Measurements from ENCODE around the gene AP4B1.
"Not testable (repeated sequence)": the region's sequence is repeated elsewhere in the genome, so short reads cannot be mapped to it uniquely, and the experiment has no call there.

The AP4B1 gene

DNA sequence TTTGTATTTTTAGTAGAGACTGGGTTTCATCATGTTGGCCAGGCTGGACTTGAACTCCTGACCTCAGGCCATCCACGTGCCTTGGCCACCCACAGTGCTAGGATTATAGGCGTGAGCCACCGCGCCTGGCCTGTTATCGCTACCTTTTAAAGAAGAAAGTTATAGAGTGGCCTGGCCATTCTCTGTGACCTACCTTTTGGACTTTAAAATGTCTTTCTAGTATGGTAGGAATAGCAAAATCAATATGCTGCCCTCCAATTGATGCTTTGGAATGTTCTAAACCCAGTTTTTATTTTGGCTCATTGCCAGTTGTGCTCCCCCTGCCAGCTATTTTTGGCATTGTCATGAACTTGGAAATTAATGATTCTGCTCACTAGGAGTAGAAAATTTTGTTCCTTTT is 44.4 kb upstream of the AP4B1 start:
- H3K9me2 ChIP-seq (replicated peaks; ENCODE audit: insufficient read depth, low read length), result no peaks in the 10 kb centered on the region
- no peaks in the 10 kb centered on the region for H4K20me1 ChIP-seq (ENCODE audit: low read depth, low read length)
- no peak overlapping the region for H3K4me3 ChIP-seq (ENCODE audit: insufficient read depth, low read length, poor library complexity, severe bottlenecking)
- H2AFZ ChIP-seq (ENCODE audit: low read depth, low read length, severe bottlenecking), result no peak overlapping the region
- TF ChIP-seq, protein P1, sequence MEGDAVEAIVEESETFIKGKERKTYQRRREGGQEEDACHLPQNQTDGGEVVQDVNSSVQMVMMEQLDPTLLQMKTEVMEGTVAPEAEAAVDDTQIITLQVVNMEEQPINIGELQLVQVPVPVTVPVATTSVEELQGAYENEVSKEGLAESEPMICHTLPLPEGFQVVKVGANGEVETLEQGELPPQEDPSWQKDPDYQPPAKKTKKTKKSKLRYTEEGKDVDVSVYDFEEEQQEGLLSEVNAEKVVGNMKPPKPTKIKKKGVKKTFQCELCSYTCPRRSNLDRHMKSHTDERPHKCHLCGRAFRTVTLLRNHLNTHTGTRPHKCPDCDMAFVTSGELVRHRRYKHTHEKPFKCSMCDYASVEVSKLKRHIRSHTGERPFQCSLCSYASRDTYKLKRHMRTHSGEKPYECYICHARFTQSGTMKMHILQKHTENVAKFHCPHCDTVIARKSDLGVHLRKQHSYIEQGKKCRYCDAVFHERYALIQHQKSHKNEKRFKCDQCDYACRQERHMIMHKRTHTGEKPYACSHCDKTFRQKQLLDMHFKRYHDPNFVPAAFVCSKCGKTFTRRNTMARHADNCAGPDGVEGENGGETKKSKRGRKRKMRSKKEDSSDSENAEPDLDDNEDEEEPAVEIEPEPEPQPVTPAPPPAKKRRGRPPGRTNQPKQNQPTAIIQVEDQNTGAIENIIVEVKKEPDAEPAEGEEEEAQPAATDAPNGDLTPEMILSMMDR (IDR thresholded peaks at IDR 0.05; ENCODE audit: insufficient read depth, low read length, poor library complexity, severe bottlenecking), result no peak
- TF ChIP-seq EZH2phosphoT487 (conservative IDR thresholded peaks at IDR 0.05; ENCODE audit: low read length), result no peak
- H3K79me2 ChIP-seq (ENCODE audit: insufficient read depth, low read length), result peaks cover 82% of the 10 kb centered on the region
- H3K27me3 ChIP-seq (ENCODE audit: low read length), result no peaks in the 10 kb centered on the region
- no peak overlapping the region for H3K9ac ChIP-seq (ENCODE audit: low read length)
- peaks cover 14% of the 10 kb centered on the region; the same call in 1 of the 2 replicates for H3F3A ChIP-seq (ENCODE audit: insufficient read depth)
- H3K4me2 ChIP-seq (ENCODE audit: low read depth, low read length, poor library complexity, severe bottlenecking), result no peak overlapping the region
- no peaks in the 10 kb centered on the region for H3K9me3 ChIP-seq (ENCODE audit: insufficient read depth, low read length)
- peaks cover 8% of the 10 kb centered on the region for H3K36me3 ChIP-seq (ENCODE audit: low read length)
- no peak overlapping the region for H3K27ac ChIP-seq (ENCODE audit: low read depth, low read length)

DNA sequence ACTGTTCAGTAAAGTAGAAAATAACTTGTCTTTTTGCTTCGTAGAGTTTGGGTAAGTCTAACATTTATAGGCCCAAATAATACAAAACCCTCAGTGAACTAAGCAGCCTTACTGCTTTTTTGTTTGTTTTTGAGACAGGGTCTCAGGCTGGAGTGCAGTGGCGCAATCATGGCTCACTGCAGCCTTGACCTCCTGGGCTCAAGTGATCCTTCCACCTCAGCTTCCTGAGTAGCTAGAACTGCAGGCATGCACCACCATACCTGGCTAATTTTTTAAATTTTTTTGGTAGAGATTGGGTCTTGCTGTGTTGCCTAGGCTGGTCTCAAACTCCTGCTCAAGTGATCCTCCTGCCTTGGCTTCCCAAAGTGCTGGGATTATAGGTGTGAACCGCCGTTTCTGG is 43.6 kb upstream of the AP4B1 start:
- H4K20me1 ChIP-seq (ENCODE audit: low read depth, low read length), result not testable (repeated sequence)

DNA sequence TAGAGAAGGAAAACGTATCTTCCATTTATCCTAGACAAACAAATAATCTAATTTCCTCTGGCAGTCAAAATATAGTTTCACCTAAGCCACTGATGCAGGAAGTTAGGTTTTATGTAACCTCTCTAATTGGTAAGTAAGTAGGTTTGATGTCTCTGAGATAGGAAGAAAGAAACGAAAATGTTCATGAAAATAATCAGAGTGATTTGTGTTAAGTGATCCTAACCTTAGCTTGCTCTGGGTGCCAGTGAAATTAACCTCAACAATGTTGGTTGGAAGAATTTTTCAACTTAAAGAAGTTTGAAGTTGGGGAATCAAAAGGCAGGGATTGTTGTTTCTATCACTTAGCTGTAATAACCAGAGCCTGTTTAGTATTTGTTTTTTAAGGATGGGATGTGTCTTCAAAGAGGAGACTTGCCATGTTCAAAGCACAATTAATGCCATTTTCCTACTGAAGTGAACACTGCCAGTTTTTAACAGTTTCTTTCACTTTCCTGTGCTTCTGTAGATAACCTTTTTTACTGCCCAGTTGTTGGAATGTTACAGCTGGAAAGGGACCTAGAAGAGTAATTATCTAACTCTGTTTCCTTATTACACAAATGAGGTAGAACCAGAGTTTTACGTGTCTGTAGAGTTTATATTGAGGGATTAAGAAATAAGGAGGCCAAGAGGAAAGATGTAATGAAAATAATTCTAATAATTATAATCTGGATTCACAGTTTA is 42.9 kb upstream of the AP4B1 start:
- no peaks in the 10 kb centered on the region for H3K9me2 ChIP-seq (replicated peaks; ENCODE audit: insufficient read depth, low read length)
- H3K4me2 ChIP-seq (ENCODE audit: low read depth, low read length, poor library complexity, severe bottlenecking), result peak overlapping the region; percentile 31
- no peak overlapping the region for H3K4me3 ChIP-seq (ENCODE audit: insufficient read depth, low read length, poor library complexity, severe bottlenecking)
- peak overlapping the region; percentile 3; the same call in 1 of the 2 replicates for H3K27ac ChIP-seq (ENCODE audit: low read depth, low read length)
- H3K79me2 ChIP-seq (ENCODE audit: insufficient read depth, low read length), result peaks cover 91% of the 10 kb centered on the region
- H3K36me3 ChIP-seq (ENCODE audit: low read length), result peaks cover 19% of the 10 kb centered on the region
- TF ChIP-seq, protein P1 (IDR thresholded peaks at IDR 0.05; ENCODE audit: insufficient read depth, low read length, poor library complexity, severe bottlenecking), result no peak
- no peaks in the 10 kb centered on the region for H3K9me3 ChIP-seq (ENCODE audit: insufficient read depth, low read length)
- H4K20me1 ChIP-seq (ENCODE audit: low read depth, low read length), result no peaks in the 10 kb centered on the region; the same call in 1 of the 2 replicates
- H3F3A ChIP-seq (ENCODE audit: insufficient read depth), result peaks cover 14% of the 10 kb centered on the region; the same call in 1 of the 2 replicates
- no peak overlapping the region for H2AFZ ChIP-seq (ENCODE audit: low read depth, low read length, severe bottlenecking)
- H3K9ac ChIP-seq (ENCODE audit: low read length), result no peak overlapping the region
- no peaks in the 10 kb centered on the region for H3K27me3 ChIP-seq (ENCODE audit: low read length)

More for the DNA sequence above, 43.6 kb upstream of the AP4B1 start:
- not testable (repeated sequence) for H3K4me3 ChIP-seq (ENCODE audit: insufficient read depth, low read length, poor library complexity, severe bottlenecking); H3K4me2 ChIP-seq (ENCODE audit: low read depth, low read length, poor library complexity, severe bottlenecking); H3K9me2 ChIP-seq (replicated peaks; ENCODE audit: insufficient read depth, low read length); H3K27ac ChIP-seq (ENCODE audit: low read depth, low read length); H3K27me3 ChIP-seq (ENCODE audit: low read length); H3K9ac ChIP-seq (ENCODE audit: low read length); H3K9me3 ChIP-seq (ENCODE audit: insufficient read depth, low read length); H2AFZ ChIP-seq (ENCODE audit: low read depth, low read length, severe bottlenecking)
- Histone ChIP-seq H3K79me2 (ENCODE audit: insufficient read depth, low read length) (peaks cover 90% of the 10 kb centered on the region), H3K36me3 (ENCODE audit: low read length) (peaks cover 13% of the 10 kb centered on the region), H3F3A (ENCODE audit: insufficient read depth) (peaks cover 14% of the 10 kb centered on the region; the same call in 1 of the 2 replicates)

DNA sequence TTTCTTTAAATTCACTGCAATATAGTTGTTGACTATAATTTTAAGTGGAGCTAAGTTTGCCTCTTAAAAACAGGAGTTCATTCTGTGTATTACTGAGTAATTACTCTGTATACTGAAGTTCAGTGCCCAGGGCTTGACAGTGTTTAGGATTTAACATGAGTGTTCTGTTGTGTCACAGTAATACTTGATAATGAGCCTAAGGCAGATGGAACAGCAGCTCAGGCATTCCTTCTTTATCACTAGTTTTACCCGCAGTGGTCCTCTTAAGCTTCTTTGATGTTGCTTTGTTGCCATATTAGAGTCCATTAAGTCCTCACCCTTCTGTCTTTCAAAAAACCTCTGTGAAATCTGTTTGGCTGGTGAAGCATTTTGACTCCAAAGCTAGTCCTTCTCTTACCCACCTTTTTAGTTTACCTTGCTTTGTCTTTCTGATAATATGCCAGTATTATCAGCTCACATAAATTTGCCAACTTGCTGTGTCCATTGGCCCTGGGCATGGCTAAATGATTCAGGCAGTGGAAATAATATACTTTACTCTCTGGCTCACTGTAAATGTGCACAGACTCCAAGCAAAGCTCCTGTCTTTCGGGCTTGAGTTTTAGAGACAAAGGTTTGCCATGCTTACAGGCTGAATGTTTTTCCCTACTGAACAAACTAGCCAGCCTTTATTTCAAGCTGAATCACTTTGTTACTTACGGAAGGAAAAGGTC is 42.2 kb upstream of the AP4B1 start:
- H3K4me2 ChIP-seq (ENCODE audit: low read depth, low read length, poor library complexity, severe bottlenecking), result peak overlapping the region; percentile 31
- H3K36me3 ChIP-seq (ENCODE audit: low read length), result peaks cover 23% of the 10 kb centered on the region
- H3K27me3 ChIP-seq (ENCODE audit: low read length), result no peaks in the 10 kb centered on the region
- H3K9me2 ChIP-seq (replicated peaks; ENCODE audit: insufficient read depth, low read length), result no peaks in the 10 kb centered on the region
- H4K20me1 ChIP-seq (ENCODE audit: low read depth, low read length), result no peaks in the 10 kb centered on the region; the same call in 1 of the 2 replicates
- no peak overlapping the region for H3K4me3 ChIP-seq (ENCODE audit: insufficient read depth, low read length, poor library complexity, severe bottlenecking)
- H3F3A ChIP-seq (ENCODE audit: insufficient read depth), result peaks cover 14% of the 10 kb centered on the region; the same call in 1 of the 2 replicates
- no peaks in the 10 kb centered on the region for H3K9me3 ChIP-seq (ENCODE audit: insufficient read depth, low read length)
- TF ChIP-seq, protein P1 (IDR thresholded peaks at IDR 0.05; ENCODE audit: insufficient read depth, low read length, poor library complexity, severe bottlenecking), result no peak
- no peak for TF ChIP-seq EZH2phosphoT487 (conservative IDR thresholded peaks at IDR 0.05; ENCODE audit: low read length)
- H3K27ac ChIP-seq (ENCODE audit: low read depth, low read length), result peak overlapping the region; percentile 34
- H3K9ac ChIP-seq (ENCODE audit: low read length), result no peak overlapping the region
- peaks cover 83% of the 10 kb centered on the region for H3K79me2 ChIP-seq (ENCODE audit: insufficient read depth, low read length)
- no peak overlapping the region for H2AFZ ChIP-seq (ENCODE audit: low read depth, low read length, severe bottlenecking)
